ENCODE measurements around the gene CRYBB3. TPM values are rescaled to one million over a fixed set of nuclear protein-coding genes. Genes with fewer than 3 reads are reported as not detected.

The CRYBB3 gene
- total and polyA plus RNA-seq, 10 donors = 0.16 to 0.80 TPM; not detected in 8

DNA sequence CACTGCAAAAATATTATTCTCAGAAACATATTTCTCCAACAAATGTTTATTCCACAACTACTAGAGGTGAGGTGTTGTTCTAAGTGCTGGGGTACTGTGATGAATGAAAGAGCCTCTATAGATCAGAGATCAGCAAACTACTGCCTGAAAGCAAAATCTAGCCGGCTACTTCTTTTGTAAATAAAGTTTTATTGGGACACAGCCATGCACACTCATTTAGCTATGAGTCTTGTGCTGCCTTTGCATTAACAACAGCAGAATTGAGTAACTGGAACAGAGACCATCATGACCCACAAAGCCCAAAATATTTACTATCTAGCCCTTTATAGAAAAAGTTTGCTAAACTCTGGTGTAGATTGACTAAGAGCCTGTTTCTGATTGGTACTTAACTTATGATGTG, 37.1 kb upstream of the CRYBB3 start:
- WGBS, 5 donors = 87 to 93% (median 90%) methylated on average over 1 of the region's 1 CpG
- DNase-seq = no peak
- intact Hi-C loops (cut with DNase I; ENCODE audit: low total_unique reads) = no loop called here
- Histone ChIP-seq H3K4me1 (no peaks in the 10 kb centered on the region), H3K9me3 (no peaks in the 10 kb centered on the region), H3K4me3 (no peak overlapping the region), H3K27ac (no peak overlapping the region), H3K36me3 (no peaks in the 10 kb centered on the region), H3K27me3 (replicated peaks in 1 of 7) (no peaks in the 10 kb centered on the region)
- TF ChIP-seq POLR2AphosphoS5 (IDR thresholded peaks at IDR 0.05) = no peak
- TF ChIP-seq, protein P1, sequence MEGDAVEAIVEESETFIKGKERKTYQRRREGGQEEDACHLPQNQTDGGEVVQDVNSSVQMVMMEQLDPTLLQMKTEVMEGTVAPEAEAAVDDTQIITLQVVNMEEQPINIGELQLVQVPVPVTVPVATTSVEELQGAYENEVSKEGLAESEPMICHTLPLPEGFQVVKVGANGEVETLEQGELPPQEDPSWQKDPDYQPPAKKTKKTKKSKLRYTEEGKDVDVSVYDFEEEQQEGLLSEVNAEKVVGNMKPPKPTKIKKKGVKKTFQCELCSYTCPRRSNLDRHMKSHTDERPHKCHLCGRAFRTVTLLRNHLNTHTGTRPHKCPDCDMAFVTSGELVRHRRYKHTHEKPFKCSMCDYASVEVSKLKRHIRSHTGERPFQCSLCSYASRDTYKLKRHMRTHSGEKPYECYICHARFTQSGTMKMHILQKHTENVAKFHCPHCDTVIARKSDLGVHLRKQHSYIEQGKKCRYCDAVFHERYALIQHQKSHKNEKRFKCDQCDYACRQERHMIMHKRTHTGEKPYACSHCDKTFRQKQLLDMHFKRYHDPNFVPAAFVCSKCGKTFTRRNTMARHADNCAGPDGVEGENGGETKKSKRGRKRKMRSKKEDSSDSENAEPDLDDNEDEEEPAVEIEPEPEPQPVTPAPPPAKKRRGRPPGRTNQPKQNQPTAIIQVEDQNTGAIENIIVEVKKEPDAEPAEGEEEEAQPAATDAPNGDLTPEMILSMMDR (IDR thresholded peaks at IDR 0.05 in 8 of 11, conservative IDR thresholded peaks at IDR 0.05 in 3 of 11) = no peak
- TF ChIP-seq POLR2A (IDR thresholded peaks at IDR 0.05) = no peak

DNA sequence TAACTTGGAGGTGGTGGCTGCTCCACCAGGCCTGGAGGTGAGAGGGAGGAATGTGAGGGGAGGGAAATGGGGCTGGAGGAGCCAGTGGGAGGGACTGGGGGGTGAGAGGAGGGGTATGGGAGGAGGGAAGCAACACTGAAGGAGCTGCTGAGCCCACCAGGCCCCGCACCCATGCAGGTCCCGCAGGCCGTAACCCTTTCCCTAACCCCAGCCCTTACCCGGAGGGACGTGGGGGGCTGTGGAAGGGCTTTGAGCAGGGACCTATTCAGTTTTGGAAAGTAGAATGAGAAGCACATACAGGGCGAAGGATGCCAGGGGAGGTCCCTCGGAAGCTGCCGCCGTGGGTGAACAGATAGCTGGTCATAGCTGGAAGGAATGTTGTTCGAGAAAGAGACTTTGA, 33.9 kb upstream of the CRYBB3 start:
- H3K9me3 ChIP-seq = no peaks in the 10 kb centered on the region
- WGBS, 5 donors = 89 to 95% (median 94%) methylated on average over 10 of the region's 10 CpGs
- no peak overlapping the region for H3K27ac ChIP-seq
- intact Hi-C loops (cut with DNase I; ENCODE audit: low total_unique reads) = no loop called here
- no peak for DNase-seq
- no peaks in the 10 kb centered on the region for H3K4me1 ChIP-seq
- H3K36me3 ChIP-seq = peaks cover 0 to 3% (median 0%) of the 10 kb centered on the region in 6 donors
- H3K4me3 ChIP-seq = no peak overlapping the region
- TF ChIP-seq POLR2AphosphoS5 (IDR thresholded peaks at IDR 0.05) (no peak), POLR2A (IDR thresholded peaks at IDR 0.05) (no peak)
- TF ChIP-seq, protein P1 (IDR thresholded peaks at IDR 0.05 in 8 of 11, conservative IDR thresholded peaks at IDR 0.05 in 3 of 11) = no peak
- no peaks in the 10 kb centered on the region for H3K27me3 ChIP-seq (replicated peaks in 1 of 7)

DNA sequence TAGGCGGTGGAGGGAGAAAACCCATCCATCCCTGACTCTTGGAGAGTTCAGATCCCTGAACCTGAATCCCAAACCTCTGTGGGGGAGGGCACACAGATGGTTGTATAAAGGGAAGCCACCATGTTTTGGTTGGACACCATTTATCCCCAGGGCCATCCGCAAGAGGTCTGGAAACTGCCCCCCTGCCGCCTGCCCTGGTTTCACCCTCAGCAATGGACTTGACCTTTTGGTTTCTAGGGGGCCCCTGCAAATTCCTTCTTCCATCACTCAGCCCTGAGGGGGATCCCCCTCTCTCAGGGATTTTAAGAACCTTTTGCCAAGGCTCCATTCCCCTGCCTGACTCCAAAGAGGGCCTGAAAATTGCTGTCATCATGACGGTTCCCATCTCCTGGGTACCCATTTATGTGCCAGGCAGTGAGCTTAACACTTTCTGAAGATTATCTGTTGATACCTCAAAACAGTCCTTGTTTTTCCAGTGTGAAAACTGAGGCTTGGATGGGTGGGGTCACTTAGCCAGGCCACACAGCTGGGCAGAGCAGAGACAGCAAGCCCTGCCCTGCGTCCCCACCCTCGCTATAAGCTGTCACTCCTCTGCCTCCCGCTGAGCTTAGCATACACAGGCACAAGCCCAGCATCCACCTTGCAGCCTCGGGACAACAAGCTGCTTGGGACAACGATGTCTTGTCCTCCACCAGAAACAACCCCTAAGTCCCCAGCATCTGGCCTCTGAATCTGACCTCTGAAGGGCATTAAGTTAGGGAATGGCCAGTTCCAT, 33.2 kb upstream of the CRYBB3 start:
- 85 to 92% (median 87%) methylated on average over 9 of the region's 9 CpGs for WGBS, 5 donors
- TF ChIP-seq POLR2AphosphoS5 (IDR thresholded peaks at IDR 0.05) (no peak), POLR2A (IDR thresholded peaks at IDR 0.05) (no peak)
- TF ChIP-seq, protein P1 (IDR thresholded peaks at IDR 0.05 in 8 of 11, conservative IDR thresholded peaks at IDR 0.05 in 3 of 11) = no peak
- no peak for DNase-seq
- Histone ChIP-seq H3K4me3 (no peak overlapping the region), H3K36me3 (peaks cover 0 to 10% (median 0%) of the 10 kb centered on the region in 6 donors), H3K27ac (no peak overlapping the region), H3K27me3 (replicated peaks in 1 of 7) (no peaks in the 10 kb centered on the region), H3K9me3 (no peaks in the 10 kb centered on the region), H3K4me1 (no peaks in the 10 kb centered on the region)
- intact Hi-C loops (cut with DNase I; ENCODE audit: low total_unique reads) = no loop called here

DNA sequence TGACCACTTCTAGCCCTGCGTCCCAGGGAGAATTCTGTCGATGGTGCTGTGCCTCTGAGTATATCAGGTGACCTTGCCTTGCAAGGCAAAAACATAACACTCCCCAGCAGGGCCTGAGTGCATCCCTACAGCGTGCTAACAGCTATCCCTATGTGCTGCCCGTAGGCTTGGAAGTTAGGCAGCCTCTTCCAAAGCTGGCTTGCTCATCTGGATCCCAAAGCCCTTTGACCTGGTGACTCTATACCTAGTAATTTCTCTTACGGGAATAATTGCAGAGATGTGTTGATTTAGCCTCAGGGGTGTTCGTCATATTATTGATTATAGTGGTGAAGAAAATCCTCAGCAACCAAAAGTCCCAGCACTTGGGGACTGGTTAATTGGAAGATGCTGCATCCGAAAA, 32.6 kb upstream of the CRYBB3 start:
- DNase-seq = no peak
- Histone ChIP-seq H3K4me3 (no peak overlapping the region), H3K27ac (no peak overlapping the region), H3K27me3 (replicated peaks in 1 of 7) (no peaks in the 10 kb centered on the region), H3K4me1 (no peaks in the 10 kb centered on the region), H3K9me3 (no peaks in the 10 kb centered on the region), H3K36me3 (peaks cover 0 to 13% (median 0%) of the 10 kb centered on the region in 6 donors)
- intact Hi-C loops (cut with DNase I; ENCODE audit: low total_unique reads) = no loop called here
- TF ChIP-seq POLR2A (IDR thresholded peaks at IDR 0.05) (no peak), POLR2AphosphoS5 (IDR thresholded peaks at IDR 0.05) (no peak)
- TF ChIP-seq, protein P1 (IDR thresholded peaks at IDR 0.05 in 8 of 11, conservative IDR thresholded peaks at IDR 0.05 in 3 of 11) = no peak
- WGBS, 5 donors = 86 to 89% (median 87%) methylated on average over 7 of the region's 7 CpGs

Data from spleen (tissue), 11 donors.